AG04450 (cell line): ENCODE data around the gene CACNA1C. TPM values are rescaled to one million over a fixed set of nuclear protein-coding genes. Genes with fewer than 3 reads are reported as not detected.
"Not testable (repeated sequence)": the region's sequence is repeated elsewhere in the genome, so short reads cannot be mapped to it uniquely, and the experiment has no call there.

Source experiments
- CTCF ChIA-PET: fragments of 300-600, 350-600 bp; formaldehyde crosslinking; extraction: SDS; loops from one replicate; lab custom pipeline; 2022; ENCODE audit warnings: antibody characterized with exemption, inconsistent platforms; lab: Charles Lee
- POLR2A ChIA-PET: fragments of 350-600 bp; formaldehyde crosslinking; extraction: SDS; loops from one replicate; lab custom pipeline; 2021; ENCODE audit warnings: antibody characterized with exemption, inconsistent platforms; lab: Yijun Ruan, JAX
- DNase-seq: peaks from one replicate; pipeline ENCODE4 v3.0.0-alpha.2; 2011; ENCODE audit warnings: low read depth, low spot score
- H3K27ac ChIP-seq: one replicate; pipeline ENCODE4 v1.5.1; 2012; ENCODE audit warnings: low read depth, low read length, control low read depth
- H3K27me3 ChIP-seq: one replicate; pipeline ENCODE4 v1.6.0; 2012; ENCODE audit warnings: low read length; ENCODE audit not compliant: control insufficient read depth, insufficient read depth
- H3K4me3 ChIP-seq: 2 replicates; pipeline ENCODE4 v1.5.1; 2011; ENCODE audit warnings: mild to moderate bottlenecking, low read depth, low read length, control low read depth
- H3K9me3 ChIP-seq: 2 replicates; pipeline ENCODE4 v1.5.1; 2012; ENCODE audit warnings: low read length; ENCODE audit not compliant: control insufficient read depth, insufficient read depth
- CTCF ChIP-seq: IDR thresholded peaks from 2 replicates; pipeline ENCODE4 v1.5.1; 2011; ENCODE audit warnings: low read depth, low read length, control low read depth, inconsistent platforms
- polyA plus RNA-seq: library from polyadenylated mRNA; depleted of rRNA; stranded (reverse); fragments of >200 nt; gene quantifications from 2 replicates; pipeline ENCODE4 v1.2.3, GENCODE V29; 2011

CACNA1C gene
- polyA plus RNA-seq, 1 experiment: 5.9 TPM

- DNase-seq: no peak
- no peak for TF ChIP-seq CTCF
- no peak overlapping the region for H3K27ac ChIP-seq
- POLR2A ChIA-PET: interaction anchor here (0.7 kb wide), 1 partner anchor 86 kb away, joined by 3 read pairs; no protein-coding TSS in a partner anchor
- H3K27me3 ChIP-seq: no peaks in the 10 kb centered on the region
- CTCF ChIA-PET: no interaction called here
- no peaks in the 10 kb centered on the region for H3K9me3 ChIP-seq
- H3K4me3 ChIP-seq: no peak overlapping the region
These were observed 46.8 kb downstream of the CACNA1C start for GRCh38 chr12:2099595-2099994.

- ChIA-PET POLR2A (interaction anchor here (0.6 kb wide), 1 partner anchor 148 kb away, joined by 3 read pairs; no protein-coding TSS in a partner anchor), CTCF (no interaction called here)
- DNase-seq: no peak
- no peaks in the 10 kb centered on the region; the same call in 1 of the 2 replicates for H3K9me3 ChIP-seq
- no peak overlapping the region for H3K4me3 ChIP-seq
- H3K27ac ChIP-seq: no peak overlapping the region
- no peak for TF ChIP-seq CTCF
- no peaks in the 10 kb centered on the region for H3K27me3 ChIP-seq
These were observed 48.6 kb downstream of the CACNA1C start for GRCh38 chr12:2101359-2101758.

GRCh38 chr12:2101771-2102170 lies 49.0 kb downstream of the CACNA1C start:
- POLR2A ChIA-PET: no interaction called here
- Histone ChIP-seq H3K27ac (no peak overlapping the region), H3K4me3 (no peak overlapping the region), H3K9me3 (no peaks in the 10 kb centered on the region; the same call in 1 of the 2 replicates), H3K27me3 (no peaks in the 10 kb centered on the region)
- no peak for DNase-seq
- no peak for TF ChIP-seq CTCF
- CTCF ChIA-PET: no interaction called here

GRCh38 chr12:2102736-2103135 lies 49.9 kb downstream of the CACNA1C start:
- DNase-seq, POLR2A ChIA-PET, CTCF ChIA-PET, H3K4me3 ChIP-seq, H3K27me3 ChIP-seq, H3K9me3 ChIP-seq, H3K27ac ChIP-seq: not testable (repeated sequence)

GRCh38 chr12:2105387-2105786 lies 52.6 kb downstream of the CACNA1C start:
- CTCF ChIA-PET, POLR2A ChIA-PET, H3K4me3 ChIP-seq, H3K9me3 ChIP-seq, H3K27ac ChIP-seq, H3K27me3 ChIP-seq, DNase-seq: not testable (repeated sequence)

- no peak for TF ChIP-seq CTCF
- no peak overlapping the region for H3K27ac ChIP-seq
- no peaks in the 10 kb centered on the region; the same call in 1 of the 2 replicates for H3K9me3 ChIP-seq
- POLR2A ChIA-PET: no interaction called here
- DNase-seq: no peak
- no peaks in the 10 kb centered on the region for H3K27me3 ChIP-seq
- H3K4me3 ChIP-seq: no peak overlapping the region
- CTCF ChIA-PET: no interaction called here
These were observed 55.4 kb downstream of the CACNA1C start for GRCh38 chr12:2108166-2108565.
